ENCODE results near the gene CD3D. TPM values are rescaled to one million over a fixed set of nuclear protein-coding genes. Genes with fewer than 3 reads are reported as not detected.

CD3D gene
- total RNA-seq, 1 donor from 2014 or later: 648 TPM

DNA sequence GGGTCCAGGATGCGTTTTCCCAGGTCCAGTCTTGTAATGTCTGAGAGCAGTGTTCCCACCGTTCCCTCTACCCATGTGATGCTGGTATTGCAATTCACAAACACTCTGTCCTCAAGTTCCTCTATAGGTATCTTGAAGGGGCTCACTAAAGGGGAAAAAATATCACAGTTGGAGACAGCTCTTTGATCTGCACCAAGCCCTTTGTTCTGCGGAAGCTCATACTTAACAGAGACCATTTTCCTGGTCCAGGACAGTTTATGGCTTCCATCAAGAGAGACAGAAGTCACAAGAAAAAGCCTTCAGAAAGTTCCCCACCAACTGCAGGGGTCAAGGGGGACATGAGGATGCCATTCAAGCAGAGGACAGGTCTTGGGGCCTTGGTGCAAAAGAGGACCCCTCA, 2.1 kb downstream of the CD3D start:
- intact Hi-C loops (cut with micrococcal nuclease): loop anchor here (5.0 kb wide), 2 partner anchors 193 to 523 kb away; no protein-coding TSS in a partner anchor

DNA sequence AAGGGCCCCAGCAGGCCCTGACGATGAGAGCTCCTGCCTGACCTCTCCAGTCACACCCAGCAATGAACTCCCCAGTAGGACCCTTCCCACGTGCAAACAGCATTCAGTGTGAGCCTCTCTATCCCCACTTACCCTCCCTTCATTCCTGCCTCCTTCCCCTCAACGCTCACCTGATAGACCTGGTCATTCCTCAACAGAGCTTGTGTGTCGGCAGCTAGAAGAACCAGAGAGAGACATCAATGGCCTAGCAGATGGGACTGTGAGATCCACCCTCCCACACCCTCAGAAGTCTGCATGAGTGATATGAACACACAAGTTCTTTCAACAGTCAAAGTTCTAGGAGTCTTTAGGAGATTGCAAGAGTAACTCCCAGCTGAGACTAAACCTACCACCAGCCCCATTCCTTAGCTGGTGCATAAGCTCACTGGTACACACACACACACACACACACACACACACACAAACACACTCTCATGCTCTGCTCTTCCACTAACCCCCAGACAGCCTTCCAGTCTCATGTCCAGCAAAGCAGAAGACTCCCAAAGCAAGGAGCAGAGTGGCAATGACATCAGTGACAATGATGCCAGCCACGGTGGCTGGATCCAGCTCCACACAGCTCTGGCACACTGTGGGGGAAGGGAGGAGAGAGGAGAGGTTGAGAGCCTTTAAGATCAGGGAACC, 3.1 kb downstream of the CD3D start:
- intact Hi-C loops (cut with micrococcal nuclease): no loop called here

DNA sequence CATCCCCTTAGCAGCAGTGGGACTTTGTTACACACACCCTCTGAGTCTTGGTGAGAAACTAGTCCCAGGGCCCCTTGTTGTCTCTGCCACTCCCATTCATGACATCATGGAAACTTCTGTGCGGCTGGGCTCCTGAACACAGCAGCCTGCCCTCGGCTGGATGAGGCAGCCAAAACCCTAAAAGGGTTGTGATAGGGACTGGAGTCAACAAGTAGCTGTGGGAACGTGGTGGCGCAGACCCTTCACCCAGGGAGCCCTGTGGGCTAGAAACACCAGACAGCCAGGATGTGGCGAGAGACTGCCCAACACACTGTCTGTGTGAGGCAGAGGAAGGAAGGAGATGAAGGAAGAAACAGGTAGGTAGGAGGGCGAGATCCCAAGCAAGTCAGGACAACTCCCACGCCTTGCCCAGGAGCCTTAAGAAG, 3.9 kb downstream of the CD3D start:
- intact Hi-C loops (cut with micrococcal nuclease): loop anchor here (1.0 kb wide), 5 partner anchors 33 to 114 kb away; partner anchors contain the start of genes ATP5MG and MPZL3

DNA sequence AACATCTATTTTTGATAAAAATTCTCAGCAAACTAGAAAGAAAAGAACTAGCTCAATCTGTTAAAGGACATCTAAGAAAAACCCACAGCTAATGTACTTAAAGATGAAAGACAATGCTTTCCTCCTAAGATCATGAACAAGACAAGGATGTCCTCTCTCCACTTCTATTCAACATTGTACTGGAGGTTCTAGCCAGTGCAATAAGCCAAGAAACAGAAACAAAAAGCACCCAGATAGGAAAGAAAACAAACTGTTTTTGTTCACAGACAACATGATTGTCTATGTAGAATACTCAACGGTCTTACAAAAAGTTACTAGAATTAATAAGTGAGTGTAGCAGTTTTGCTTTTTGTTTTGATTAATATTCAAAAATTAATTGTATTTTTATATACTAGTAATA, 7.8 kb downstream of the CD3D start:
- intact Hi-C loops (cut with micrococcal nuclease): no loop called here

DNA sequence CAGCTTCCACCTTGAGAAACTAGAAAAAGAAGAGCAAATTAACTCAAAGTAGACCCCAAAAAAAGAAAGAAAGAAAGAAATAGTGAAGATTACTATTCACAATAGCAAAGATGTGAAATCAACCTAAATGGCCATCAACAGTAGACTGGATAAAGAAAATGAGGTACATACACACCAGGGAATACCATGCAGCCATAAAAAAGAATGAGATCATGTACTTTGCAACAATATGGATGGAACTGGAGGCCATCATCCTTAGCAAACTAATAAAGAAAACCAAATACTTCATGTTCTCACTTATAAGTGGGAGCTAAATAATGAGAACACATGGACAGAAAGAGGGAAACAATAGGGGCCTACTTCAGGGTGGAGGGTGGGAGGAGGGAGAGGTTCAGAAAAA, 13.8 kb downstream of the CD3D start:
- intact Hi-C loops (cut with micrococcal nuclease): no loop called here

DNA sequence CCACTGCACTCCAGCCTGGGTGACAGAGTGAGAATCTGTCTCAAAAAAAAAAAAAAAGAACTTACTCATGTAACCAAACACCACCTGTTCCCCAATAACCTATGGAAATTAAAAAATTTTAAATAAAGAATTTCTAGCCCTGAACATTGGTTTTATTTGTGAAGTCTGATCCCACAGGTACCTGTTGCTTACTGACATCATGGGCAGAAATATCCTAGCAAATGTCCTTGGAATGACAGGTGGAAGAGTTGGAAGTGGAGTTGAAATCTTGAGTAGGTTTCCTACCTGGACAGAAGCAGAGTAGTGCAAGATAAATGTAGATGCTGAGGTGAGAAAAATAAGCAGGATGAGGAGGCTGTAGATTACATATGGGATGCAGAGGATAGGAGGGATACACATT, 17.2 kb downstream of the CD3D start:
- intact Hi-C loops (cut with micrococcal nuclease): no loop called here

DNA sequence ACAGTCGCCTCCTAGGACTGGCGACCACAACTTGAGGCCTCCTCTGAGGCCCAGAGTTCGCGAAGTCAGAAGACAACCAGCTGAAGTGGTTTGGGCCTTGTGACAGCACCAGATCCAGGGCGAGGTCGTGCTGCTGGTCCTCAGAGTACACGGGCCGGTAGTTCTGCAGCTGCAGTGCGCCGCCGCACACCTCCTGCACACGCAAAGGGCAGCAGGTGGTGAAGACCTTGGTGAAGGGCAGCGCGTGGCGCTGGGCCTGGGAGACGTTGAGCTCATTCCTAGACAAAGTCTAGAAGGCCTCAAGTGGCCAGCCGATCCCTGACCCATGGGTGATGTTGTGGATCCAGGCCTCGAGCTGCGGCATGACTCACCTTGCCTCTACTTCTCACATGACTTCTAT, 19.8 kb downstream of the CD3D start:
- intact Hi-C loops (cut with micrococcal nuclease): no loop called here

DNA sequence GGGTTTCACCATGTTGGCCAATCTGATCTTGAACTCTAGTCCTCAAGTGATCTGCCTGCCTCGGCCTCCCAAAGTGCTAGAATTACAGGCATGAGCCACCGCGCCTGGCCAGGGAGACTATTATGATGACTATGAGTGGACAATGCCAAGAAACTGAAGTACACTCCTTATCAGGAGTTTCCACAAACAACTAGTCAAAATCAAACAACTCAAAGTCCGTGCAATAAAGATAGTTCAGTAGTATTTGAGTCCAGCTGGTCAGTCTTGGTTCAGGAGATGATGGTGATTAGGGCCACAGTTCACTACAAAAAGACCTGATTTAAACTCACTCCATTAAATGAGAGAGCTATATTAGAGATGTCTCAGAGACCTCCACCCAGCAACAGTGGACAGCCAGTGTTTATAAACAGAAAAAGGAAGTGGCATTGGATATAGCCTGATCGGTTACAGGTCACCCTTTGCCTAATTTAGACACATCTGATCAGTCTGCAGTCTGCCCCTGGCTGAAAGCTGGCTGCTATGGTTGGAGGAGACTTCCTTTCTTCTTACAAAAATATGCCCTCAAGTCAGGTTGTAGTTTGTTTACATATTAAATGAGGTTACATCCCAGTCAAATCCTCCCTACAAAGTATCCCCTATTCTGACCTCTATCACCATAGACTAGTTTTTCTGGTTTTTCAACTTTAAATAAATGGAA, 21.0 kb downstream of the CD3D start:
- intact Hi-C loops (cut with micrococcal nuclease): no loop called here

DNA sequence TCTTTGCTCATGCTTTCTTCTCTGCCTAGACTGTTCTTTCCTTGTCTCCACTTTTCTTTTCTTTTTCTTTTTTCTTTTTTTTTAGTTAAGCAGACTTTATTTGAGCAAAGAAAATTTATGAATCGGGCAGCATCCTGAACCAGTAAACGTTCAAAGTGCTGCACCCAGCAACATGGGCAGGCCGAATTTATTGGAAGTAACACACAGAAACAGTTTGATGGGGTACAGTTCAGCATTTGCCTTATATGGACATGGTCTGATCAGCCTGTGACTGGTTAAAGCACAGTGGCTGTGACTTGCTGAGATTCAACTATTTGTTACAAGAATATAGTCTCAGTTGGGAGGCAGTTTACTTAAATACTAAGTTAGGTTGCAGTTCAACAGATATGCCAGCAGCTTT, 22.0 kb downstream of the CD3D start:
- intact Hi-C loops (cut with micrococcal nuclease): no loop called here

DNA sequence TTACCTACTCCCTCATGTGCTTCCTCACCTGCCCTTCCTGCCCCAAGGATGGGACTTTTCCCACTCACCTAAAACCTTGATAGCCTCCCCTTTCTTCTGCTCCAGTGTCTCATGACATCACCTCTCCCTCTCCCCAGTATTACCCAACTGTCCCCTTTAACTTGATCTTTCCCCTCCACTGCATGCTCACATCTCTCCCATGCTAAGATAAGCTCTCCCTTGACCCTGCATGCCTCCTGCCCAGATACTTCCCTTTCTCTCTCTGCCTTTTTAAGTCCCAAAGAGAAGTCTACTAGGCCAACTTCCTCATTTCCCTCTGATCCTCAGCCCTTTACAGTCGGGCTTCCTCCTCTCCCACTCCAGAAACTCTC, 23.2 kb downstream of the CD3D start:
- intact Hi-C loops (cut with micrococcal nuclease): no loop called here

DNA sequence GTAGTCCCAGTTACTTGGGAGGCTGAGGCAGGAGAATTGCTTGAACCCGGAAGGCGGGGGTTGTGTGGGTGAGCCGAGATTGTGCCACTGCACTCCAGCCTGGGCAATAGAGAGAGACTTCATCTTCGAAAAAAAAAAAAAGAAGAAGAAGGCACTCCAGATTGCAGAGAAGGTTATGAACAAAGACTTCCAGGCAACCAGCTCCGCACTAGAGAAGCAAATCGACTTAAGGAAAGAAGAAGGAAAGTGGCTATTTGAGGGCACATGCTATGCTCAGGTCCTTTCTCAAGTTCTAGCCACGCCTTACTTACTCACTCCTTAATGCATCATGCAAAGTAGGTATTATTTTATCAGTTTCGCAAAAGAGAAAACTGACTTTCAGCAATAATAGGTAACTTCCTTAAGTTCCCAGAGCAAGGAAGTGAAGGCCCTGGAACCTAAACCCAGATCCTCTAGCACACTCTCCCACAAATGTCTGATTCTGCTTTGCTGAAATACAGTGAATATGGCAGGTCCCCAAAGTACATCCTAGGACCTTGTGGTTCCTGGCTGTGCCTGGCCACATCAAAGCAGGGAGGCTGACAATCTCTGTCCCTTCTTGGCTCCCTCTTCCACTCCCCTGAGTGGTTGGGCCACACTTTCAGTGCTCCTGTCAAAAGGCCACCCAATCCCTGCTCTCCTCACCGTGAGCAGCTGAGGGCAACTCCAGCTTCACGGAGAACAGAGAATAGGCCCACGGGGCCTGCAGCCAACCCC, 23.7 kb downstream of the CD3D start:
- intact Hi-C loops (cut with micrococcal nuclease): no loop called here

DNA sequence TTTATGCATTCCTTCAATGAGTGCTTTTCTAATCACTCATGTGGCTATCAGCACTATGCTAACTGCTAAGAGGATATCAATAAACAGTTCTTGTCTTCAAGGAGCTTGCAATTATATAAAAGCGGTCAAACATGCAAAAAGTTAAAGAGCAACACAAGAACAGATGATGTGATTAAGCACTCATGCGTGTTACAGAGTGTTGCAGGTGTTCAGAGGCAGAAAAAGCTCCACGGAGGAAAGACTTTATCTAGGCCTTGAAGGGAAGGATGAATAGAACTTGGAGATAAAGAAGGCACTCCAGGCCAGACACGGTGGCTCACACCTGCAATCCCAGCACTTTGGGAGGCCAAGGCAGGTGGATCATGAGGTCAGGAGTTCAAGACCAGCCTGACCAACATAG, 24.4 kb downstream of the CD3D start:
- intact Hi-C loops (cut with micrococcal nuclease): no loop called here

DNA sequence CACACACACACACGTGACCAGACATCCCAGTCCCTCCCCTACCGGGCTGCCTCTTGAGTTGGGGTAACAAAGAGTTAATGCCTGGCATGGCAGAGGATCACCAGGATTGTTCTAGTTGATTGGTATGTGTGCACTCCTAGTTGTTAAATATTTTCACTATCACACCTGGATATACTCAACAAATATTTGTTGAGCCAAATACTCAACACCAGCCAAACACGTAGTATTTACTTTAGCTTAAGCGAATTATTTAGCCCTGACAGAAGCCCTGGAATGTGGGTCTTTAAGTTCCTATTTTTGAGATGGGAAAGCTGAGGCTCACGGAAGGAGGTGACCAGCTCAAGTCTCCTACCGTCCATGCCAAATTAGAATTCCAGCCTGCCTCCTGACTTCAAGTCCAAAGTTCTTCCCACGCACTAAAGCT, 27.5 kb downstream of the CD3D start:
- intact Hi-C loops (cut with micrococcal nuclease): no loop called here

DNA sequence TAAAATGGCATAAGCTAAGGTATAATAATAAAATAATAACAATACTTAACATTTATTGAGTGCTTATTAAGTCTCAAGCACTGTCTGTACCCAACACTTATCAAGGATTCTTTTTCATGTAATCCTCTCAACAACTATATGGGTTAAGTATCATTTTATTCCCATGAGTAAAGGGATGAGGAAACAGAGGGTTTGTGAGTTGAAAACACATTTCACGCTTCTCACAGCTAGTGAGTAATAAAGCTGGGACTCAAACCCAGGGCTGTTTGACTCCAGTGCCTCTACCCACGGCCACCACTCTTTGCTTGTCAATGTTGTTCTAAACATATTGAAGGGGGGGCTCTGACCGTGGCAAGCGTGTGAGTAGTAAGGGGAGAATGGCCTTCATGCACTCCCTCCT, 29.3 kb downstream of the CD3D start:
- intact Hi-C loops (cut with micrococcal nuclease): no loop called here

DNA sequence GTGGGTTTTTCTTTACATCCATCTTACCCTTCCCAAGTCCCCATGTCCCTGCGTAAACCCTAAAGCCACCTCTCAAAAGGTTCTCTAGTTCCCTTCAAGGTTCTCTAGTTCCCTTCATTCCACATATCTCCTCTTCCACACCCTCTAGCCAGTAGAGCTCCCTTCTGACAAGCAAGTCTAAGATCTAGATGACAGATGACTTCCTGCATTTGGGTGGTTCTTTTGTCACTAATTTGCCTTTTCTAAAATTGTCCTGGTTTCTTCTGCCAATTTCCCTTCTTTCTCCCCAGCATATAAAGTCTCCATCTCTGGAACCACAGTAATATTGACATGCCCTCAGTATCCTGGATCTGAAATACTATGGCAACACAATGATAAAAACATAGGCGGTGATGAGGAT, 30.2 kb downstream of the CD3D start:
- intact Hi-C loops (cut with micrococcal nuclease): no loop called here

DNA sequence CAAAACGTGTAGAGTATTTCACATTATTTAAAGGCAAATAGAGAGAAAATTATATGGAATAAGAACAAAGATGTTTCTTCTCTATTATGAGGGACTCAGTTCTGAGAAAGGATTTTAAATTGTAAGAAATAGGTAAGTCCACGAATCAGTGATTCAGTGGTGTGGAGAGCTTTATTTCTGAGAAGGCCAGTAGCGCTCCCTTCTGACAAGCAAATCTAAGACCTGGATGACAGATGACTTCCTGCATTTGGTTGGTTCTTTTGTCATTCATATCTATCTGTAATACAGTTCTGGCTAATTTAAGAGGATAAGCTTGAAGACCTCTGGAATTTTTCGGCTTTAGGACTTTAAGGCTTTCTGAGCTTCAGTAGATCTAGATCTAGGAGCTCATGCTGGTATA, 31.0 kb downstream of the CD3D start:
- intact Hi-C loops (cut with micrococcal nuclease): no loop called here

DNA sequence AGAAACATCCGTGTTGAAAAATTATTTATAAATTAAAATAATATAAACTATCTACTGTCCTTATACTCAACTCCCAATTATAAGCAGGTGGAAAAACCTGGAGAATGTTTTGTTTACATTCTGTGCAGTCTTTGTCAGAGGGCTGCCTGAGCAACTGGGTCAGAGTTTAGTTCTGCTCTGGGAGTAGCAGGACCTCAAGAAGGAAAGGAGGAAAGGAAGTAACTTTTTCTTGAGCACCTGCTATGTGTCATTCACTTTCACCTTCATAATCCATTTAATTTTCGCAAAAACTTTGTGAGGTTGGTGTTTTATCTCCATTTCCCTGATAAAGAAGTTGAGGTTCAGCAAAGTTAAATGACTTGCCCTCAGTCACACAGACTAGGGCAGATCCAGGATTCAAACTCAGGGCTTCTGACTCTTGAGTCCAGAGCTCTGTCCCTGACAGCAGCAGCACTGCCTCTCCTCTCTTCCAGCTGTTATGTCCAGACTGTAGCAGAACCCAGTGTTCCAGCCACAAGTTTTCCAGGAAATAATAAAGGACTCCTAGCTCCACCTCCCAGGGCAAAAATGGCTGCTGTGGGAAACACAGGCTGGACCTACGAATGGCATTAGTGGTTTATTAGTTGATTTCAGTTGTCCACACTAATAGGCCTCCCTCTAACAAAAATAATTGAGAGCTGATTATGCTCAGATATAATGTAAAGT, 31.6 kb downstream of the CD3D start:
- intact Hi-C loops (cut with micrococcal nuclease): no loop called here

DNA sequence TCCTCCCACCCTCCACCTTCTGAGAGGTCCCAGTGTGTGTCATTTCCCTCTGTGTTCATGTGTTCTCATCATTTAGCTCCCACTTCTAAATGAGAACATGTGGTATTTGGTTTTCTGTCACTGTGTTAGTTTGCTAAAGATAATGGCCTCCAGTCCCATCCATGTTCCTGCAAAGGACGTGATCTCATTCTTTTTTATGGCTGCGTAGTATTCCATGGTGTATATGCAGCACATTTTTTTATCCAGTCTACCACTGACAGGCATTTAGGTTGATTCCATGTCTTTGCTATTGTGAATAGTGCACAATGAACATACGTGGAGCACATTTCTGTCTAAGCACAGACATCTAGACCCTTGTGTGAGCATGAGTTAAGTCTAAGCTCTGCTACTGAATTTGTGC, 32.2 kb downstream of the CD3D start:
- intact Hi-C loops (cut with micrococcal nuclease): no loop called here

DNA sequence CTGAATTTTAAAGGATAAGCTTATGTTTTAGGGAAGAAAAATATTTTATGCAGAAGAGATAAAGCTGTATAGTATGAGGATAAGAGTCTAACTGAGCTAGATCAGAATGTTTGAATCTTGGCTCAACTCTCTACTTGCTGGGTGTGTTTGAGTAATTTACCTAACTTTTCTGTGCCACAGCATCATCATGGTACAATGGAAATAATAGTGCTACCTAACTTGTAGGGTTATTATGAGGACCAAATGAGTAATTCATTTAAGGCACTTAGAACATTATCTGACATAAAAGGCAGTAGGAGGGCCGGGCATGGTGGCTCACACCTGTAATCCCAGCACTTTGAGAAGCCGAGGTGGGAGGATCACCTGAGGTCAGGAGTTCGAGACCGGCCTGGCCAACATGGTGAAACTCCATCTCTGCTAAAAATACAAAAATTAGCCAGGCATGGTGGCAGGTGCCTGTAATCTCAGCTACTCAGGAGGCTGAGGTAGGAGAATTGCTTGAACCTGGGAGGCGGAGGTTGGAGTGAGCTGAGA, 33.4 kb downstream of the CD3D start:
- intact Hi-C loops (cut with micrococcal nuclease): loop anchor here (5.0 to 10.0 kb wide), 3 partner anchors 178 to 304 kb away; partner anchors contain the start of gene ARCN1

DNA sequence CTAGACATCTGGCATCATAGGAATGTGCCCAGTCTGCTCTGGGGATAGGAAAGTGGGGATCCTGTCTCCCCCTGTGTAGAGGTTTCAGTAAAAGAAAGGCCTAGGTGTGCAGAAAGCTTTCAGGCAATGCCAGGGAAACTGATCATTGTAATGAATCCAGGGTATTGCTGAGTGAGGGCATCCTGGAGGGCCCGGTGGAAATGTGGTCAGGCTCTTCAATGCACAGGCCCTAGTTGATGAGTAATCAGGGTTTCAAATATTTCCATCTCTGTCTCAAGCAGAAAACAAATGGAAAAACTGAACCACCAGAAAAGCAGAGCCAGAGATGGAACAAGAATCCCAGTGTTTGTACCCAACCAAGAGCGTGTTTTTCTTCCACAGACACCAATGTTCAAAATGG, 35.9 kb downstream of the CD3D start:
- intact Hi-C loops (cut with micrococcal nuclease): loop anchor here (5.0 to 10.0 kb wide), 3 partner anchors 181 to 302 kb away; partner anchors contain the start of gene ARCN1

DNA sequence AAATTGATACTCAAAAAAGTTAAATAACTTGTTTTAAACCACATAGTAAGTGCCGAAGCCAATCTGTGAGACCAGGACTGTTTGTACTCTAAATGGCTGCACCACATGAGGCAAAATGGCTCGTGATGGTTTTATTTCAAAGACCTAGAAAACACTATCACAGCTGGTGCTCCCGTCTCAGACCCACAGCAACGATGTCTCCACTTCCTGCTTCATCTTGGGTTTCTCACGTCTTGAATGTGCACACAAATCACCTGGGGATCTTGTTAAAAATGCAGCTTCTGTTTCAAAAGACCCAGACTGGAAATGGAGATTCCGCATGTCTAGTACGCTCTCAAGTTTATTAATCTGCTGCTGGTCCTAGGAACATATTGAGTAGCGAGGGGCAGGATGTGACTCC, 36.8 kb downstream of the CD3D start:
- intact Hi-C loops (cut with micrococcal nuclease): loop anchor here (1.0 to 10.0 kb wide), 8 partner anchors 33 to 301 kb away; partner anchors contain the start of genes ARCN1, JAML and MPZL3
